Measurements from ENCODE around the gene PKD1.

PKD1 gene

DNA sequence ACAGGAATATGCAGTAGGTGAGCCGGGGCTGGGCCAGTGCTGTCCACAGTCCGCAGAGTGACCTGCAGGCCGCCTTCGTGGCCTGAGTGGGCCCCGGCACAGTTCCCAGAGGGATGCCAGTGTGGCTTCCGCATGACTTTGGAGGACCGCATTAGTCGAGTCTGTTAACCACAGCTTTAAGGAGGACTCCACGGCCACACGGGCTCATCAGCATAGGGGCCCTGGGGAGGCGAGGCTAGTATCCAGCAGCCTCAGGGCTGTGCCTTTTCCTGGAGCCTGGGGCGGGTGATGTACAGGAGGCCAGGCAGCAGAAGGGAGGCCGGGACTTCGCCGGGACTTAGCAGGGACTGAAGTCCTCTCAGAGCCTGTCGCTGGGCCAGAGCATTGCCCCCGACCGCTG lies 74.7 kb downstream of the PKD1 start:
- TF ChIP-seq GATA2 (IDR thresholded peaks at IDR 0.05; ENCODE audit: low read depth, low read length) = no peak
- TF ChIP-seq GATA3 (IDR thresholded peaks at IDR 0.05; ENCODE audit: low read depth, low read length) = no peak

DNA sequence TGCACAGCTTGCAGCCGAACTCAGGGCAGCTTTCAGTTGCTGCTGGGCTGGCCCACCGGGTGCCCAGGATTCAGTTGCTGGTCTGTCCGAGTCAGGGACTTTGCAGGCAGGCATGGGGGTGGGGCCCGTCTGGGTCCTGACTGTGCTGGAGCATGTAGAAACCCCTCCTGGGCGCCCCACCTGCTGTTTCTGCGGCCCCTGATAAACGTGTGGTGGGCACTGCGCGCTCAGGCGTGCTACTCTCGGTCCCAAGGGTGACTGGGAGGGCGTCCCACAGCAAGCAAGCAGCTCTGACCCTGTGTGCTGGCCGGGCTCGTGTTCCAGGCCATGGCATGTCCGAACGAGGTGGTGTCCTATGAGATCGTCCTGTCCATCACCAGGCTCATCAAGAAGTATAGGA lies 75.4 kb downstream of the PKD1 start:
- TF ChIP-seq GATA3 (IDR thresholded peaks at IDR 0.05; ENCODE audit: low read depth, low read length) = no peak
- no peak for TF ChIP-seq GATA2 (IDR thresholded peaks at IDR 0.05; ENCODE audit: low read depth, low read length)

DNA sequence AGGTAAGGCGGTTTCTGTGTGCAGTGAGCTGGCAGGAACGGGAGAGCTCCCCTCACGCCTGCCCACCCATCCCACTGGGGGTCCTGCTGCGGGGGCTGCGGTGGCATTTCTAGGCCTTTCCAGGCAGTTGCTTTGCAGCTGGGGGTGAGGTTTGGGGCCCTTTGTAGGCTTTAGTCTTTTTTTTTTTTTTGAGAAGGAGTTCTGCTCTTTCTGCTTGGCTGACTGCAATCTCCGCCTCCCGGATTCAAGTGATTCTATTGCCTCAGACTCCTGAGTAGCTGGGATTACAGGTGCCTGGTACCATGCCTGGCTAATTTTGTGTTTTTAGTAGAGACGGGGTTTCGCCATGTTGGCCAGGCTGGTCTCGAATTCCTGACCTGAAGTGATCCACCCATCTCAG lies 76.8 kb downstream of the PKD1 start:
- TF ChIP-seq GATA3 (IDR thresholded peaks at IDR 0.05; ENCODE audit: low read depth, low read length) (no peak), GATA2 (IDR thresholded peaks at IDR 0.05; ENCODE audit: low read depth, low read length) (no peak)

DNA sequence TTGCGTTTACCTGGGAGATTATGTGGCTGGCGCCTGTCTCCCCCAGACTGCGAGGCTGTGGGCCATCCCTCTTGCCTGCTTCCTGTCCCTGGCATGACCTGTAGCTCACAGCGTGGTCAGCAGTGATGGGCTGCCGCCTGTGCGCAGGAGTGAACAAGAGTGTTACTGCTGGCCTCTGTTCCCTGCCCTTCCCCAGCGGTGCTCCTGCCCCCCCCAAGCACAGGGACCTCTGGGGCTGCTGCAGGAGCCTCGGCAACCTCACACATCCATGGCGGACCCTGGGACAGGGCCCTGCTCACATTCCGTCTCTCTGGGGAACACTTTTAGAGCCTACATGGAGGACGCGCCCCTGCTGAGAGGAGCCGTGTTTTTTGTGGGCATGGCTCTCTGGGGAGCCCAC lies 77.3 kb downstream of the PKD1 start:
- TF ChIP-seq GATA3 (IDR thresholded peaks at IDR 0.05; ENCODE audit: low read depth, low read length) (no peak), GATA2 (IDR thresholded peaks at IDR 0.05; ENCODE audit: low read depth, low read length) (no peak)

DNA sequence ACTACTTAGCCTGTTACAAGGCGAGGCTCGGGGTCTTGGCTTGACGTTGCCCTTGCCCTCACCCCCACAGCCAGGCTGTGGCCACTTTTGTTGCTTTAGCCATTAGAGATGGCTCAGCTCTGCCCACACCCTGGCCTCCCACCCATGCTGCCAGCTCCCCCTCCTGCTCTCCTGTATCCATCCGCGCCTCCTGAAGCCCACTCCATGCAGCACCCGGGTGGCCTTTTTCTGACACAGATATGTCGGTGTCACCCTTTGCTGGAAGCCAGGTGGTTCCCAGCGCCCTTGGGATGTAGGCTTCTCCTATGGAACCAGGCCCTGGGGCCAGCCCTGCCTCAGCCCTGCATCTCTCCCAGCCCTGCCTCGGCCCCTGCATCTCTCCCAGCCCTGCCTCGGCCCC lies 78.3 kb downstream of the PKD1 start:
- TF ChIP-seq GATA3 (IDR thresholded peaks at IDR 0.05; ENCODE audit: low read depth, low read length) (no peak), GATA2 (IDR thresholded peaks at IDR 0.05; ENCODE audit: low read depth, low read length) (no peak)

DNA sequence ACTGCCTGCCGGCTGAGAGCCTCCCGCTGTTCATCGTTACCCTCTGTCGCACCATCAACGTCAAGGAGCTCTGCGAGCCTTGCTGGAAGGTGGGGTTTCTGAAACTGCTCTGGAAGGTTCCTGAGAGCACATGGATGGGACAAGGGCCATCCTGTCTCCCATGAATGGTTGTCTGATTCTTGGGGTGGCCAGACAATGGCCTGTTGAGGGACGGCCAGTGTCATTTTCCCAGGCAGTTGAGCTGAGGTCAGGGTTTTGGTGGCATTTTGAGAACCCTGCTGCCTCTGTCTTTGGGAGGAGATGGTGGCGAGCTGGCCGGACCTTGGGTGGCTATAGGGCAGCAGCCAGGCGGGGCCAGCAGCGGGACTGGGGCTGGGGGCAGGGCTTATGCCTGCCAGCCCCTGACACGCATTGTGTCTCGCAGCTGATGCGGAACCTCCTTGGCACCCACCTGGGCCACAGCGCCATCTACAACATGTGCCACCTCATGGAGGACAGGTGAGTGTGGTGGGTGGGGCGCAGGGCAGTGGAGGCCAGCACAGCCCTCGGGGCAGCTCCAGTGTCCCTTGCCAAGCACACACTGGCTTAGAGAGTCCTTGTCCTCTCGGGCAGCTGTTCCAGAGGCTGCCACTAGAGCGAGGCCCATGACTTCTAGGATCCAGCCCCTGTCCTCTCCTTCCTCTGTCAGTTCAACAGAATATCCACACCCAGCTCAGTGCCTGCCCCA lies 78.9 kb downstream of the PKD1 start:
- TF ChIP-seq GATA3 (IDR thresholded peaks at IDR 0.05; ENCODE audit: low read depth, low read length) (no peak), GATA2 (IDR thresholded peaks at IDR 0.05; ENCODE audit: low read depth, low read length) (no peak)

DNA sequence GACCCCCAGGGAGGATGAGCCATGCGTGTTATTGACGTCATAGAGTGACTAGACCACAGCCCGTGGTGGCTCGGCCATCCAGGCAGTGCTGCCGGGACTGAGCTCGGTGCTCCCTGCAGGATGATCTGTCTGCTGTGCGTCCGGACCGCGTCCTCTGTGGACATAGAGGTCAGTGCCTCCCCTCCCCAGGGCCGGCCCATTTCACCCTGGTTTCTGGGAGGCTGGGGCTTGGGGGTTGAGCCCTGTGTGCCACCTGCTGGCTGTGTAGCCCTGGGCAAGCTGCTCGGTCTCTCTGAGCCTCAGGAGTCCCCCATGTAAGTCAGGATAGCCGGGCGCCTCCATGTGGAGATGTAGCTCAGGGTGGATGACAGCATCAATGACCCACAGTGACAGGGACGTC lies 79.6 kb downstream of the PKD1 start:
- TF ChIP-seq GATA3 (IDR thresholded peaks at IDR 0.05; ENCODE audit: low read depth, low read length) (no peak), GATA2 (IDR thresholded peaks at IDR 0.05; ENCODE audit: low read depth, low read length) (no peak)

DNA sequence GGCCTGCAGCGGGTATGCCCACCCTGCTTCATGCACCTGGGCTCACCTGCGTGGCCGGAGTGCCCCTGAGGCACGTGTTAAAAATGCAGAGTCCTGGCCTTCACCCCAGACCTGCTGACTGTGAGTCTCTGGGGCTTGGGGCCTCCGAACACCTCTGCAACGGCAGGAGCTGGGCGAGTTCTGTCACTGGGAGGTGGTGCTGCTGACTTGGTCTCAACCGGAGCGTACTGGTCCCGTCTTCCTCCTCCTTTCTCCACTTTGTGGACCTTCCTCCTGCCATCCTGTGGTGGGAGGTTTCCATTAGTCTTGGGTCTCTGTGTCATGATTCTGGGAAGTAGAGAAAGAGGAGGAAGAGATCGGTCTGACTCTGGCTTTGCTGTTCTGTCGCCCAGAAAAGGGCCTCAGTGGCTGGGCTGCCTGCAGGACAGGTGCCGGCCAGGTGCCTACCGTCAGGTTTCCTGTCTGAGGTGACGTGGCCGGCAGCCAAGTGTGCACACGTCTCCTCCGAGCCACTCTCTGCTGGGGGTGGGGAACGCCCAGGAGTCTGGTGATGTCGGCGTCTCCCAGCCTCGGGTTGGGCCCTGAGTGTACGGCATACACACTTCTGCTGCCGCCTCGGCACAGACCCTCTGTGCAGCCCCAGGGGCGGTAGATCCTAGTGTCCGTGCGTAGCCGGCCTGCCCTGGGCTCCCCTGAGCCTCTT lies 81.0 kb downstream of the PKD1 start:
- TF ChIP-seq GATA3 (IDR thresholded peaks at IDR 0.05; ENCODE audit: low read depth, low read length) (no peak), GATA2 (IDR thresholded peaks at IDR 0.05; ENCODE audit: low read depth, low read length) (no peak)

DNA sequence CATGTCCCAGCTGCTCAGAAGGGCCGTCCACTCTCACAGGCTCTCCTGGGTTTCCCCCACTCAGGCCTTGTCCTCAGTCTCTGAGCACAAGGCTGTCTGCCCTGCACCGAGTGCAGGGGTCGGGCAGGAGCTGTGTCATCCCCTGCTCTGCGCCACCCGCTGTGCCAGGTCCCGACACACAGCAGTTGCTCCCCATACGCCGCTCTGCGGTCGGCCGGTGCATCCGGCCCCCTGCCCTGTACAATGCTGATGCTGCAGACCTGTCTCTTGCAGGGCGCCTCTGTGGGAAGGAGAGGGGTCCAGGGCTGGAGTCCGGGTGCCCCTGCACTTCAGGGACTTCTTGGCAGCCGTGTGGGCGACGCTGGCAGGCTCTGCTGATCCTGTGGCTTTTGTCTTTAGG lies 81.8 kb downstream of the PKD1 start:
- no peak for TF ChIP-seq GATA3 (IDR thresholded peaks at IDR 0.05; ENCODE audit: low read depth, low read length)
- TF ChIP-seq GATA2 (IDR thresholded peaks at IDR 0.05; ENCODE audit: low read depth, low read length) = no peak

DNA sequence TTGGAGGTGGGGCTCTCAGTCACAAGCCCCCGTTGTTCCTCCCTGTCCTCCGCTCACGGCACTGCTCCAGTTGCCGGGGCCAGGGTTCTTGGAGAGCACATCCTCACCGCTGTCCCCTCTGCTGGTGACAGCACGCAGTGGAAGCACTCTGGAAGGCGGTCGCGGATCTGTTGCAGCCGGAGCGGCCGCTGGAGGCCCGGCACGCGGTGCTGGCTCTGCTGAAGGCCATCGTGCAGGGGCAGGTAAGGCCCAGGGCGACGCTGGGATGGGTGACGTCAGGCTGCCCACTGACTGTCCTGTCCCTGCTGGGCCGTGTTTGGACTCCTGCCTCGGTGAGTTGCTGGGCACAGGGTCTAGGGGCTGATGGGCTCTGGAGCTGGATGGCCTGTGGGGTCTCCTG lies 82.5 kb downstream of the PKD1 start:
- TF ChIP-seq GATA2 (IDR thresholded peaks at IDR 0.05; ENCODE audit: low read depth, low read length) (no peak), GATA3 (IDR thresholded peaks at IDR 0.05; ENCODE audit: low read depth, low read length) (no peak)

DNA sequence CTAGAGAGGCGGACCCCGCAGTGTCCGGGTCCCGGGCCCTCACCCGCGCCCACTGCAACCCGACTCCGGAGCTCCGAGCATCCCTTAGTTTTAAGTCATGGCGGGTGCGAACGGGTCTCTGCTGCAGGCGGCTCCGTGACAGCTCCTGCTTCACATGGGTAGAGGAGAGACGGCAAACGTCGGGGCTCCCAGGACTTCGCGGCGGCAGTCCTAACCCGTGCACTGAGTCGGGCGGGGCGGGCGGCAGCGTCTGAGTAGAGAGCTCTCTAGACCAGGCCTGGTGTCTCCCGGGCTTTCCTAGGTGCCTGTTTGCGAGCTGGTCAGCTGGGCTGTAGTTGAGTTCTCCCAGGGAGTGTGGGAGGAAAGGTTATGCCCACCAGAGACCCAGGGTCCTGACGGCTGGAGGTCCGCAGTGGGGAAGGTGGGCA lies 87.6 kb downstream of the PKD1 start:
- no peak for TF ChIP-seq GATA2 (IDR thresholded peaks at IDR 0.05; ENCODE audit: low read depth, low read length)

DNA sequence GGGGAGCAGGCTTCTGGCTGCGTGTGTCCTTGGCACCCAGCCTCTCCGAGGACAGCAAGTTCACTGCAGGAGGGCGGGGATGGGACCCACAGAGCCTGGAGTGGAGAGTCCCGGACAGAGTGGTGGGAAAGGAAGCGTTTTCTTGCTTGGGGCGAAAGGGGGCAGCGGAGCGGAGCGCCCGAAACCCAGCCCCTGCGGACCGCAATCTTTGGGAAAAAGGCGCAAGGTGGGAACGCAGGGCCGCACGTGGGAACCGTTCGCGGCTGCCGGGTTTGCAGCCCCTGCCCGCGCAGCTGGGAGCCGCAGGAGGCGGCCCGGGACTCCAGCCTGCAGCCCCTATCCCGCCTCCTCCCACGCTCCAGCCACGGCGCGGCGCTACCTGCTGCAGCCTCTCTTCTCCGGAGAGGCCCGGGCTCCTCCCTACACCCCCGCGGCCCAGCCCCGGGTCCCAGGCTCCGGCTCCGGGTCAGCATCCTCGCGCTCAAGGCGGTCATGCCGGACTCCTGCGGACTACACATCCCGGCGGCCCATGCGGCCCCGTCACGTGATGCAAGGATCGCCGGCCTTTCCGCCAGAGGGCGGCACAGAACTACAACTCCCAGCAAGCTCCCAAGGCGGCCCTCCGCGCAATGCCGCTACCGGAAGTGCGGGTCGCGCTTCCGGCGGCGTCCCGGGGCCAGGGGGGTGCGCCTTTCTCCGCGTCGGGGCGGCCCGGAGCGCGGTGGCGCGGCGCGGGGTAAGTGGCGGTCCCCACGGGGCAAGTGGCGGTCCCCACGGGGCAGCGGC lies 88.2 kb downstream of the PKD1 start, which contains the start of the genes NTHL1 and TSC2:
Gene NTHL1 (minus strand): TSS at position 505 of the 786 bp plus-strand sequence. CDS start 11 bp downstream, at position 494.
Gene TSC2 (plus strand): TSS at position 656 of the 786 bp plus-strand sequence. CDS start 631 bp downstream, outside the sequence.
- TF ChIP-seq GATA3 (IDR thresholded peaks at IDR 0.05; ENCODE audit: low read depth, low read length) (no peak), GATA2 (IDR thresholded peaks at IDR 0.05; ENCODE audit: low read depth, low read length) (no peak)

DNA sequence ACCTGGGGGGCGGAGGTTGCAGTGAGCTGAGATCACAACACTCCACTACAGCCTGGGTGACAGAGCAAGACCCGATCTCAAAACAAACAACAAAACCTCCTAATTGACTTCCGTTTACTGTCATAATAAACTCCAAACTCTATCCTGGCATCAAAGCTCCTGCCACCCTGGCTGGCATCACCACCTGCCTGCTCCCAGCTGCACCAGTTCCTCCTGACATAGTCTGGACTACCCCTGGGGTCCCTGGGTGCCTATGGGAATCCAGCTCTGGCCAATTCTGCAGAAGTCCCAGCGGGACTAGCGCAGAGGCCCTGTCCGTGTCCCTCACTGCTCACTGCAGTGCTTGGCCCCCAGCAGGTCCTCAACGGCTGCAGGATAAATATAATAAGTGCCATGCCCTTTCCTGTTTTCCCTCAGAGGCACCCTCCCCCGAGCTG lies 88.8 kb downstream of the PKD1 start:
- no peak for TF ChIP-seq GATA3 (IDR thresholded peaks at IDR 0.05; ENCODE audit: low read depth, low read length)
- no peak for TF ChIP-seq GATA2 (IDR thresholded peaks at IDR 0.05; ENCODE audit: low read depth, low read length)
